B cell (primary cell): ENCODE measurements around the gene KLK1. TPM values are rescaled to one million over a fixed set of nuclear protein-coding genes. Genes with fewer than 3 reads are reported as not detected.
"Not testable (repeated sequence)": the region's sequence is repeated elsewhere in the genome, so short reads cannot be mapped to it uniquely, and the experiment has no call there.

Source experiments
- ATAC-seq: fragments of 200-7000 bp; cut with Tn5 transposase; one replicate; pipeline ENCODE4 v1.10.0; 2021; ENCODE audit warnings: low read depth, mild to moderate bottlenecking, moderate number of reproducible peaks, moderate library complexity
- CTCF ChIA-PET: fragments of 350-600 bp; sonication (Branson Sonifier 250); formaldehyde crosslinking; loops from one replicate; lab custom pipeline; 2021; ENCODE audit warnings: antibody characterized with exemption, inconsistent platforms; lab: Charles Lee
- POLR2A ChIA-PET: fragments of 350-600 bp; sonication (Branson Sonifier 250); formaldehyde crosslinking; loops from one replicate; lab custom pipeline; 2021; ENCODE audit warnings: antibody characterized with exemption; lab: Charles Lee
- DNase-seq: peaks from one replicate; pipeline ENCODE4 v3.0.0; 2013
- H2AFZ ChIP-seq: 2 replicates; pipeline ENCODE4 v1.6.1; 2012; ENCODE audit warnings: mild to moderate bottlenecking, low read depth, low read length; ENCODE audit not compliant: insufficient read depth, poor library complexity, severe bottlenecking
- H3K27ac ChIP-seq, 2 donors: 1 replicate in 1 of 2; 2 replicates in 1 of 2; pipeline ENCODE4 v1.5.1; 2012 to 2013; ENCODE audit warnings: low read length in 2 of 2, mild to moderate bottlenecking in 2 of 2, moderate library complexity in 1 of 2
- H3K27me3 ChIP-seq, 4 experiments: fragments of 200-600 bp in 1 of 4; sonication (generic) in 1 of 4; replicated peaks in 1 of 4; 1 replicate in 2 of 4; 2 replicates in 2 of 4; pipeline versions ENCODE4 v1.6.1 to v1.7.0; 2013 to 2016; ENCODE audit warnings: low read length in 3 of 4, mild to moderate bottlenecking in 2 of 4, mixed read lengths in 1 of 4, moderate library complexity in 1 of 4; ENCODE audit not compliant: insufficient read depth in 4 of 4, control insufficient read depth in 3 of 4; ENCODE audit errors: control extremely low read depth in 1 of 4
- H3K36me3 ChIP-seq, 2 experiments: replicated peaks in 1 of 2; 1 replicate in 1 of 2; 2 replicates in 1 of 2; pipeline versions ENCODE4 v1.6.1 to v1.7.1; 2013; ENCODE audit warnings: low read length in 1 of 2; ENCODE audit not compliant: insufficient read depth in 2 of 2, control insufficient read depth in 1 of 2; ENCODE audit errors: control extremely low read depth in 1 of 2, extremely low read depth in 1 of 2
- H3K4me1 ChIP-seq, 2 donors: fragments of 200-600 bp in 1 of 2; sonication (generic) in 1 of 2; 1 replicate in 1 of 2; 2 replicates in 1 of 2; pipeline versions ENCODE4 v1.5.1 to v1.6.1; 2013 to 2017; ENCODE audit warnings: low read length in 2 of 2; ENCODE audit not compliant: control insufficient read depth in 2 of 2, insufficient read depth in 2 of 2
- H3K4me2 ChIP-seq: replicated peaks from 2 replicates; pipeline ENCODE3; 2012; ENCODE audit warnings: mild to moderate bottlenecking, low read depth, low read length; ENCODE audit not compliant: poor library complexity, severe bottlenecking
- H3K4me3 ChIP-seq, 5 experiments: fragments of 200-600 bp in 1 of 5; sonication (generic) in 1 of 5; 1 replicate in 3 of 5; 2 replicates in 2 of 5; pipeline versions ENCODE4 v1.5.1 to v1.7.0; 2011 to 2016; ENCODE audit warnings: low read length in 4 of 5, mild to moderate bottlenecking in 4 of 5, low read depth in 2 of 5, control low read depth in 1 of 5, moderate library complexity in 1 of 5; ENCODE audit not compliant: insufficient read depth in 1 of 5; ENCODE audit errors: control extremely low read depth in 1 of 5, extremely low read depth in 1 of 5
- H3K79me2 ChIP-seq: fragments of 200-600 bp; sonication (generic); one replicate; pipeline ENCODE4 v1.6.0; 2016; ENCODE audit warnings: low read length; ENCODE audit not compliant: control insufficient read depth, insufficient read depth
- H3K9ac ChIP-seq: fragments of 200-600 bp; sonication (generic); 2 replicates; pipeline ENCODE4 v1.6.1; 2017; ENCODE audit warnings: mild to moderate bottlenecking, low read length, moderate library complexity
- H3K9me3 ChIP-seq, 3 donors: one replicate each; pipeline versions ENCODE4 v1.6.1 to v1.7.1; 2013; ENCODE audit warnings: low read length in 2 of 3; ENCODE audit not compliant: control insufficient read depth in 2 of 3, insufficient read depth in 1 of 3; ENCODE audit errors: control extremely low read depth in 1 of 3
- H4K20me1 ChIP-seq: 2 replicates; pipeline ENCODE4 v1.6.0; 2012; ENCODE audit warnings: mild to moderate bottlenecking, low read length; ENCODE audit not compliant: insufficient read depth, control insufficient read depth, poor library complexity, severe bottlenecking
- H3K27ac Mint-ChIP-seq: one replicate; pipeline ENCODE4 v1.8.0; 2021; ENCODE audit warnings: mixed read lengths
- H3K27me3 Mint-ChIP-seq: one replicate; pipeline ENCODE4 v1.8.0; 2021; ENCODE audit warnings: mixed read lengths
- H3K4me1 Mint-ChIP-seq: one replicate; pipeline ENCODE4 v1.8.0; 2021; ENCODE audit warnings: mixed read lengths
- H3K4me3 Mint-ChIP-seq: one replicate; pipeline ENCODE4 v1.8.0; 2021; ENCODE audit warnings: mixed read lengths
- H3K9me3 Mint-ChIP-seq: one replicate; pipeline ENCODE4 v1.8.0; 2022; ENCODE audit warnings: mixed read lengths; ENCODE audit not compliant: insufficient read depth
- CTCF ChIP-seq: fragments of 200-600 bp; IDR thresholded peaks from one replicate; pipeline ENCODE4 v1.8.0; 2022; ENCODE audit warnings: antibody characterized with exemption, mild to moderate bottlenecking
- EZH2 ChIP-seq: IDR thresholded peaks from 2 replicates; pipeline ENCODE4 v1.6.1; 2012; ENCODE audit warnings: borderline replicate concordance, low read depth, mild to moderate bottlenecking, moderate library complexity, low read length; ENCODE audit not compliant: insufficient read depth, poor library complexity, severe bottlenecking
- WGBS: methylation state at CpG from one replicate; pipeline ENCODE4 v1.1.5; 2013; ENCODE audit warnings: missing lambda C conversion rate; ENCODE audit not compliant: insufficient coverage; 5-methylcytosine and 5-hydroxymethylcytosine counted together
- intact Hi-C: fragments of 100-400 bp; cut with micrococcal nuclease; formaldehyde crosslinking; loops from one replicate; pipeline ENCODE4 v1.10.0; 2022
- polyA plus RNA-seq: library from polyadenylated mRNA; depleted of rRNA; stranded (reverse); fragments of >200 nt; gene quantifications from 2 replicates; pipeline ENCODE4 v1.2.3, GENCODE V29; 2012
- total RNA-seq, 2 donors: library from RNA; stranded (reverse); fragments of 120-200 nt in 1 of 2; gene quantifications; 1 replicate in 1 of 2; 2 replicates in 1 of 2; pipeline versions ENCODE4 v1.2.3 to v1.2.4, GENCODE V29; 2013 to 2022

KLK1 gene
- total and polyA plus RNA-seq, 2 donors (not counting 1 experiment from before 2014, with no cell fraction given), result 9.5 to 15.2 TPM

GRCh38 chr19:50777261-50777660 is 46.3 kb downstream of the KLK1 start:
- Mint-ChIP-seq H3K27ac (no peak overlapping the region), H3K4me3 (no peak overlapping the region), H3K9me3 (no peaks in the 10 kb centered on the region), H3K27me3 (peaks cover 60% of the 10 kb centered on the region), H3K4me1 (peaks cover 4% of the 10 kb centered on the region)
- no peak overlapping the region for H2AFZ ChIP-seq
- H3K4me1 ChIP-seq, result peaks cover 0 to 8% of the 10 kb centered on the region in 2 donors
- DNase-seq (no peak), ATAC-seq (no peak)
- intact Hi-C loops, result no loop called here
- peaks cover 0 to 59% (median 26%) of the 10 kb centered on the region in 4 experiments for H3K27me3 ChIP-seq
- CTCF ChIA-PET, result interaction anchor here (1.0 to 1.3 kb wide), 2 partner anchors 239 to 420 kb away, joined by 3 to 6 read pairs; no protein-coding TSS in a partner anchor
- POLR2A ChIA-PET, result no interaction called here
- no CpG with 5 or more reads among the region's 4 CpGs for WGBS
- H3K4me3 ChIP-seq, result no peak overlapping the region
- H3K9ac ChIP-seq, result no peak overlapping the region
- no peaks in the 10 kb centered on the region for H4K20me1 ChIP-seq
- H3K4me2 ChIP-seq, result no peak overlapping the region
- H3K79me2 ChIP-seq, result no peaks in the 10 kb centered on the region
- TF ChIP-seq EZH2, result no peak
- no peak for TF ChIP-seq CTCF
- no peak overlapping the region for H3K27ac ChIP-seq
- H3K9me3 ChIP-seq, result peaks cover 0 to 30% (median 2%) of the 10 kb centered on the region in 3 donors
- H3K36me3 ChIP-seq, result no peaks in the 10 kb centered on the region

GRCh38 chr19:50776131-50776530 is 47.5 kb downstream of the KLK1 start:
- Mint-ChIP-seq H3K9me3 (no peaks in the 10 kb centered on the region), H3K4me3 (no peak overlapping the region), H3K4me1 (peaks cover 4% of the 10 kb centered on the region), H3K27me3 (peaks cover 60% of the 10 kb centered on the region), H3K27ac (no peak overlapping the region)
- DNase-seq, result no peak
- H3K4me1 ChIP-seq, result peaks cover 0 to 8% of the 10 kb centered on the region in 2 donors
- ChIA-PET POLR2A (no interaction called here), CTCF (no interaction called here)
- H3K4me3 ChIP-seq, result no peak overlapping the region
- H3K79me2 ChIP-seq, result no peaks in the 10 kb centered on the region
- H4K20me1 ChIP-seq, result no peaks in the 10 kb centered on the region
- no peak overlapping the region for H2AFZ ChIP-seq
- H3K4me2 ChIP-seq, result no peak overlapping the region
- no peak for ATAC-seq
- no peak overlapping the region for H3K9ac ChIP-seq
- no peak for TF ChIP-seq CTCF
- TF ChIP-seq EZH2, result no peak
- H3K27me3 ChIP-seq, result peaks cover 0 to 50% (median 26%) of the 10 kb centered on the region in 4 experiments
- H3K27ac ChIP-seq, result no peak overlapping the region
- H3K36me3 ChIP-seq, result no peaks in the 10 kb centered on the region
- WGBS, result 81% methylated on average over 3 of the region's 5 CpGs
- intact Hi-C loops, result no loop called here
- H3K9me3 ChIP-seq, result peaks cover 0 to 30% (median 2%) of the 10 kb centered on the region in 3 donors

- H3K4me3 Mint-ChIP-seq, H3K4me1 Mint-ChIP-seq, H3K4me3 ChIP-seq, H3K4me1 ChIP-seq, ATAC-seq, H3K4me2 ChIP-seq, H2AFZ ChIP-seq, H4K20me1 ChIP-seq, H3K27ac ChIP-seq, DNase-seq, H3K36me3 ChIP-seq, H3K9me3 Mint-ChIP-seq, CTCF ChIA-PET, H3K27ac Mint-ChIP-seq, intact Hi-C loops, H3K9ac ChIP-seq, H3K79me2 ChIP-seq, POLR2A ChIA-PET: not testable (repeated sequence)
- WGBS, result 69% methylated on average over 3 of the region's 7 CpGs
- H3K9me3 ChIP-seq, result peaks cover 0 to 24% (median 2%) of the 10 kb centered on the region in 3 donors
- peaks cover 40% of the 10 kb centered on the region for H3K27me3 Mint-ChIP-seq
- peaks cover 0 to 26% (median 14%) of the 10 kb centered on the region in 4 experiments for H3K27me3 ChIP-seq
These were observed 50.1 kb downstream of the KLK1 start for GRCh38 chr19:50773454-50773853.
